Activated T-cell treated with anti-CD3 and anti-CD28 coated beads for 4 hours (primary cell): ENCODE results near the gene GNRHR.

Experiments used
- DNase-seq: peaks from one replicate; pipeline ENCODE4 v3.0.0-alpha.2; 2020

The GNRHR gene

DNA sequence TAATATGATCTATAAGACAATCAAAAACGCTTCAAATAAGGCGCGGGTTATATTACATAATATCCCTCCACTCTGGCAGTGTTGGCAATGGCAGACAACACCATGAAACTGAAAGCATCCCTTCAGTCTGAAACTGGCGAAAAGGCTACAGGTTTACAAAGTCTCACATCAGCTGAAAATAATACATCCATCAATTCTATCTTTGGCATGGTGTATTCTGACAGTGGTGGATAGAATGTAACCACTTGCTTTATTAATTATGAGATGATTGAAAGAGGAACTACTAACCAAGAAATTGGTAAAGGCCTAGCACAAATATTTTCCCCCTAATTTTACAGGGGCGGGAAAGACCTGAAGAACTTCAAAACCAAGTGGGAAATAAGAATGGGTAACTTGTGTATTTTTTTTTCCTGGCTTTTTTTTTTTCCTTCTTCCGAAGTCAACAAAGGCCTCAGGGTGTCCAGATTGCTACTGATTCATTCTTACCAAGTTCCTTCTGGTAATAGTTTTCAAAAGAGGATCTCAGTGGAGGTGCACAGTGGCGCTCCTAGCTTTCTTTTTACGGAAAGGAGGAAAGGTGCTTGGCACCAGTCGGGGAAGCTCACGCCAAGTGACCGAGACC is 54.0 kb downstream of the GNRHR start:
- no peak for DNase-seq

DNA sequence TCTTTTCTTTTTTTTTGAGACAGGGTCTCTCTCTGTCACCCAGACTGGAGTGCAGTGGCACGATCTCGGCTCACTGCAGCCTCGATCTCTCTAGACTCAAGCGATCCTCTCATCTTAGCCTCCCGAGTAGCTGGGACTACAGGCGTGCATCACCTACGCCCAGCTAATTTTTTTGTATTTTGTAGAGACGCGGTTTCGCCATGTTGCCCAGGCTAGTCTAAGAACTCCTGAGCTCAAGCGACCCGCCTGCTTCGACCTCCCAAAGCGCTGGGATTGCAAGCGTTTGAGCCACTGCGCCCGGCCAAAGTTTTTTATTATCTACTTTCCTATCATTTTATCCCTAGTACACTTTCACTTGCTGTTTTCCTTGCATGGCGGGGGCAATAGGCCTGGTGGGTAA is 54.6 kb downstream of the GNRHR start:
- no peak for DNase-seq

DNA sequence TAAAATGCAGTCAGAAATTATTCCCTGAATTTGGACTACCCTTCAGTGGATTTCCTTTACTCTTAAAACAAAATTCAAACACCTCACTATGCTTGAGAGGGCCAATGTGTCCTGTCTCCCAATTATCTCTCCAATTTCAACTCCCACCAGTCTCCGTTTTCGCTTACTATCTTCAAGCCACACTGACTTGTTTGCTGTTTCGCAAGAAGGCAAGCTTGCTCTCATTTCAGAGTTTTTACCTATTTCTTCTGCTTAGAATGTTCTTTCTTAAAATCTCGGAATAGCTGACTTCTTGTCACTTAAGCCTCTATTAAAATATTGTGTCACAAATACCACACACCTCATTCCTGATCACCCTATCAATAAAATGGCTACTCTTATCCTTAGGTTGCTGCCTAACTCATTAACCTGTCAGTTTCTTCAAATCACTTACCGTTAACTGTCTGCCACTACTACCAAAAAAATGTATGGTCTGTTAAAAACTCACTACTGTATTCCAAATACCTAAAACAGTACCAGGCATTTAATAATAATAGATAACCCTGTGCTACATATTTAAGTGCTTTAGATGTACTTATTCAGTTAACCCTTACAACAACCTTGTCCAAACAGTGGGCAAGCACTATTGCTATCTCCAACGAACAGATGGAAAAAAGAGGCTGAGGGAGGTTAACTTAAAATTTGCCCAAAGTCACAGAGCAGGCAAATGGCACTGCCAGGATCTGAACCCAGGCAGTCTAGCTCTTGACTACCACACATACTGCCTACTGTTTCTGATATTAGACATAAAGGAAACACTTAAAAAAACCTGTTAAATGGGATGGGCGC is 56.1 kb downstream of the GNRHR start:
- DNase-seq, result no peak

DNA sequence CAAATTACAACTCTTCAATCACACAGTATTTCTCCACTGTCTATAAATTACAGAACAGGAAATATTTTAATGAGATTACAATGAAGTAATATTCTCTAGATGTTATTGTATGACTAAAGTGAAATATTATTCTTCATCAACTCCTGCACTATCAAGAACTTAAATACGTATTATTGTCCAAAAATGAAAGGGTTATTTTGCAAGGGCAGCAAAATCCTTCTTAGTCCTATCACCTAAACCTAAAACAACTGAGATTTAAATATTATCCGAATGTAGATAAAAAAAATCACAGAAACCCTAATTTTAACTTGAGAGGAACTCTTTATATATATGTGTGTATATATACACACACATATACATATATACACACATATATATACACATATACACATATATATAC is 58.1 kb downstream of the GNRHR start:
- no peak for DNase-seq

DNA sequence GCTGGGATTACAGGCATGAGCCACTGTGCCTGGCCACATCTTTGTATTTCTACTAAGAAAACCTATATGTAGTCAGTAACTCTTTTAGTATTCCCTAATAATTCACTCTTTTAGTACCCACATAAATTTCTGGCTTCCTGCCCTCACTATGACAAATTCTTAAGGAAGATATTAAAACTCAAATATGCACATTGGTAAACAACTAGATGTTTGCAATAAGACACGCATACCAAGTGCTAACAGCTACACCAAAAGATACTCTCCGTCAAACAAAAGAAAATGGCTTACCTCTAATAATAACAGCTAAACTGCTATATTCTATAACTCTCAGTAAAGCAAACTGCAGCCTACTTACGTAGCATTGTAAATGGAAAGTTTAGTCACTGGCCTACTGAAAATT is 59.5 kb downstream of the GNRHR start:
- no peak for DNase-seq

DNA sequence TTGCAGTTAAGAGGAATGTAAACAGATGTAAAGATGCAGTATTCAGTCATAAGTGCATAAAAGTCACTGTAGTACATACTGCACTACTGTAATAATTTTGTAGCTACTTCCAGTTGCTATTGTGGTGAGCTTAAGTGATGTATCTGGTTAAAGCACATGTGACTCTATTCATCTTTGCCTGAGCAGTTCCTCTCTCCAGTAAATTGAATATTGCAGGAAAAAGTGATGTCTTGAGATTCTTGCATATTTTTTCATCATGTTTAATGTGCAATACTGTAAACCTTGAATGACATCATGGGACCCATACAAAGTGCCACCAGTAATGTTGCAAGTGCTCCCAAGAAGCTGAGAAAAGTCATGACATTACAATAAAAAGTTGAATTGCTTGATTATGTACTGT is 62.9 kb downstream of the GNRHR start:
- DNase-seq, result no peak
